ENCODE data around the gene PIPOX. TPM values are rescaled to one million over a fixed set of nuclear protein-coding genes. Genes with fewer than 3 reads are reported as not detected.

Gene PIPOX
- total and polyA plus RNA-seq, 2 of the 8 experiments (the other 6 are each of a cell fraction or from before 2014, with no cell fraction given): 57.2 to 99.6 TPM

DNA sequence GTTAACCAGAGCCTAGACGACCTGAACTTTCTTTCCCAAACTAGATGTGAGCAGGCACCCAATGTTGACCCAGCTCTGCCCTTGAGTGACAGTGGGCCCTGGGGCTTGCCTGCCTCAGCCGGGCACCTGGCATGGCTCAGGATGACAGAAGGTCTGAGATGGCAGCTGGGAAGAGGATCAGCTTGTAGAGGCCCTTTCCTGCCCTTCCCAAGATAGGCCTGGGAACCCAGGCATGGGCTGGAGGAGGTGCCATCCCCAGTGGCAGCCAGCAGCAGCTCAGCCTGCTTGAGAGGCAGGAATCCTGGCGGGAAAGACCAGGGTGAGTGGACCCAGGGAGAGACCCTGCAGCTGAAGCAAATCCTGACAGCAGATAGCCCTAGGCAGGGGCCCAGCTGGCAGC is 59.1 kb downstream of the PIPOX start:
- H2BK120ac ChIP-seq (replicated peaks; ENCODE audit: low read depth, low read length): no peak overlapping the region
- H3K4me3 ChIP-seq (ENCODE audit: extremely low read depth in 1 of 4, insufficient read depth in 2 of 4, low read depth in 3 of 4, low read length in 4 of 4): no peak overlapping the region
- CTCF ChIA-PET (ENCODE audit: partially characterized antibody): interaction anchor here (0.6 to 1.9 kb wide), 6 partner anchors 53 to 189 kb away, joined by 3 to 7 read pairs (median 3); no protein-coding TSS in a partner anchor
- no peak overlapping the region for H2BK20ac ChIP-seq (ENCODE audit: low read length)
- no peak overlapping the region for H4K91ac ChIP-seq (replicated peaks; ENCODE audit: insufficient read length, low read length)
- H4K8ac ChIP-seq (ENCODE audit: extremely low read depth, insufficient read depth, low read length): peak overlapping the region; percentile 74
- no peaks in the 10 kb centered on the region for H3K79me1 ChIP-seq (ENCODE audit: low read depth, low read length)
- H3K27me3 ChIP-seq (replicated peaks in 1 of 4; ENCODE audit: control insufficient read depth in 3 of 4, extremely low read depth in 1 of 4, insufficient read depth in 3 of 4, low read length in 3 of 4): no peaks in the 10 kb centered on the region
- H3K79me2 ChIP-seq (ENCODE audit: control insufficient read depth in 1 of 2, insufficient read depth in 2 of 2, low read length in 2 of 2): no peaks in the 10 kb centered on the region
- no peak overlapping the region for H2AK5ac ChIP-seq (ENCODE audit: low read depth, low read length)
- 91% methylated on average over 3 of the region's 3 CpGs; no CpG with 5 or more reads in 1 of the 2 experiments for WGBS, 2 experiments (ENCODE audit: extremely low coverage in 1 of 2, insufficient coverage in 1 of 2, insufficient read length in 1 of 2, insufficient replicate concordance in 2 of 2, low coverage in 1 of 2, low lambda C conversion rate in 2 of 2, missing lambda C conversion rate in 1 of 2)
- H3K9ac ChIP-seq (replicated peaks in 1 of 4; ENCODE audit: extremely low read depth in 1 of 4, low read depth in 3 of 4, low read length in 3 of 4): no peak overlapping the region
- no peak overlapping the region for H3K56ac ChIP-seq (replicated peaks; ENCODE audit: insufficient read length, low read depth, low read length)
- no peak overlapping the region for H2BK5ac ChIP-seq (ENCODE audit: low read depth, low read length)
- H3K23ac ChIP-seq (ENCODE audit: insufficient read length): no peak overlapping the region
- no peak overlapping the region for H3K18ac ChIP-seq (ENCODE audit: extremely low read depth, low read length)
- FAIRE-seq (no peak), DNase-seq (ENCODE audit: low read depth in 1 of 2, low spot score in 2 of 2) (no peak)
- H2BK15ac ChIP-seq (ENCODE audit: low read length): no peak overlapping the region
- no peak overlapping the region for H4K5ac ChIP-seq (ENCODE audit: insufficient read length, low read depth, low read length)
- H3K4ac ChIP-seq (replicated peaks; ENCODE audit: insufficient read length, low read depth, low read length): no peak overlapping the region
- H3K27ac ChIP-seq (ENCODE audit: low read depth, low read length): no peak overlapping the region
- no peak overlapping the region for H3K4me2 ChIP-seq (ENCODE audit: insufficient read depth in 1 of 2, low read depth in 2 of 2, low read length in 2 of 2)
- H3K23me2 ChIP-seq (ENCODE audit: low read depth, low read length): no peaks in the 10 kb centered on the region; the same call in 1 of the 2 replicates
- H2BK12ac ChIP-seq (ENCODE audit: low read depth, low read length): 0 out of 2 replicates have a peak overlapping the region, but pooled peaks have one; percentile 9
- no peak overlapping the region for H2AFZ ChIP-seq (ENCODE audit: low read length)
- peaks cover 0 to 5% (median 2%) of the 10 kb centered on the region in 4 experiments; a peak in 3 of 7 replicates for H3K4me1 ChIP-seq (replicated peaks in 1 of 4; ENCODE audit: control insufficient read depth in 3 of 4, insufficient read depth in 4 of 4, low read length in 3 of 4)
- no peaks in the 10 kb centered on the region for H4K20me1 ChIP-seq (replicated peaks in 1 of 2; ENCODE audit: control insufficient read depth in 1 of 2, insufficient read depth in 2 of 2, low read length in 2 of 2)
- no peak overlapping the region for H3K14ac ChIP-seq (ENCODE audit: insufficient read length)
- POLR2A ChIA-PET (ENCODE audit: partially characterized antibody): interaction anchor here (1.0 to 1.7 kb wide), 3 partner anchors 9 to 85 kb away, joined by 3 to 4 read pairs (median 4); no protein-coding TSS in a partner anchor
- H3K9me3 ChIP-seq (ENCODE audit: insufficient read depth in 2 of 2, low read depth in 1 of 2, low read length in 1 of 2): no peaks in the 10 kb centered on the region
- H3K36me3 ChIP-seq (ENCODE audit: control insufficient read depth in 2 of 4, insufficient read depth in 4 of 4, low read length in 3 of 4): peaks cover 4 to 19% (median 13%) of the 10 kb centered on the region in 4 experiments; a peak in 6 of 8 replicates
- TF ChIP-seq NANOG (IDR thresholded peaks at IDR 0.05; ENCODE audit: insufficient read depth, low read depth, low read length, poor library complexity, severe bottlenecking) (no peak), EZH2 (IDR thresholded peaks at IDR 0.05; ENCODE audit: low read depth, low read length, severe bottlenecking) (no peak), BRCA1 (IDR thresholded peaks at IDR 0.05; ENCODE audit: low read depth, low read length) (no peak), TCF12 (IDR thresholded peaks at IDR 0.05; ENCODE audit: low read depth, low read length) (no peak), KDM4A (IDR thresholded peaks at IDR 0.05; ENCODE audit: low read depth, low read length, severe bottlenecking) (no peak), SRF (IDR thresholded peaks at IDR 0.05; ENCODE audit: low read depth, low read length) (no peak), POU5F1 (IDR thresholded peaks at IDR 0.05; ENCODE audit: low read depth, low read length) (no peak), PHF8 (conservative IDR thresholded peaks at IDR 0.05; ENCODE audit: low read depth, low read length) (no peak), CBX5 (IDR thresholded peaks at IDR 0.05; ENCODE audit: low read depth, low read length) (no peak), MAFK (IDR thresholded peaks at IDR 0.05; ENCODE audit: low read depth, low read length) (no peak), EGR1 (IDR thresholded peaks at IDR 0.05; ENCODE audit: borderline replicate concordance, low read depth, low read length) (no peak)
- TF ChIP-seq, protein P1, sequence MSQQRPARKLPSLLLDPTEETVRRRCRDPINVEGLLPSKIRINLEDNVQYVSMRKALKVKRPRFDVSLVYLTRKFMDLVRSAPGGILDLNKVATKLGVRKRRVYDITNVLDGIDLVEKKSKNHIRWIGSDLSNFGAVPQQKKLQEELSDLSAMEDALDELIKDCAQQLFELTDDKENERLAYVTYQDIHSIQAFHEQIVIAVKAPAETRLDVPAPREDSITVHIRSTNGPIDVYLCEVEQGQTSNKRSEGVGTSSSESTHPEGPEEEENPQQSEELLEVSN (IDR thresholded peaks at IDR 0.05): no peak
- TF ChIP-seq, protein P2, sequence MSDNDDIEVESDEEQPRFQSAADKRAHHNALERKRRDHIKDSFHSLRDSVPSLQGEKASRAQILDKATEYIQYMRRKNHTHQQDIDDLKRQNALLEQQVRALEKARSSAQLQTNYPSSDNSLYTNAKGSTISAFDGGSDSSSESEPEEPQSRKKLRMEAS (IDR thresholded peaks at IDR 0.05): no peak
